Measurements from ENCODE around the gene CLEC19A.

GRCh38 chr16:19242987-19243575 is 42.5 kb upstream of the CLEC19A start:
- no peak for TF ChIP-seq SP1 (CRISPR knock-in tag; conservative IDR thresholded peaks at IDR 0.05)
- no peak for TF ChIP-seq CREM (CRISPR knock-in tag; IDR thresholded peaks at IDR 0.05)
- TF ChIP-seq CTCF (IDR thresholded peaks at IDR 0.05), result no peak
- TF ChIP-seq E2F1 (CRISPR knock-in tag; IDR thresholded peaks at IDR 0.05), result no peak
- no peak for TF ChIP-seq JUN (CRISPR knock-in tag; IDR thresholded peaks at IDR 0.05)
- TF ChIP-seq ZNF263 (CRISPR knock-in tag; IDR thresholded peaks at IDR 0.05; ENCODE audit: low read depth), result no peak
- TF ChIP-seq ZNF416 (CRISPR knock-in tag; IDR thresholded peaks at IDR 0.05), result no peak
- TF ChIP-seq ESRRA (CRISPR knock-in tag; IDR thresholded peaks at IDR 0.05; ENCODE audit: borderline replicate concordance), result no peak
- no peak for TF ChIP-seq HMGXB4 (CRISPR knock-in tag; IDR thresholded peaks at IDR 0.05)
